Stimulated activated CD4-positive, alpha-beta T cell treated with anti-CD3 and anti-CD28 coated beads, TNF-alpha, amount 100 ng/mL, for 4 hours (primary cell): ENCODE data around the gene CPNE4.

Experiments used
- DNase-seq, 3 experiments: peaks; one replicate each; pipeline ENCODE4 v3.0.0-alpha.2; 2020; ENCODE audit warnings: low read depth in 3 of 3

Gene CPNE4

GRCh38 chr3:131735544-131735943 lies 299.3 kb downstream of the CPNE4 start:
- DNase-seq, result no peak

GRCh38 chr3:131735116-131735515 lies 299.7 kb downstream of the CPNE4 start:
- no peak for DNase-seq

- DNase-seq, result no peak
These were observed 301.6 kb downstream of the CPNE4 start for GRCh38 chr3:131733086-131733841.

GRCh38 chr3:131731709-131732108 lies 303.1 kb downstream of the CPNE4 start:
- no peak for DNase-seq

- no peak for DNase-seq
These were observed 304.2 kb downstream of the CPNE4 start for GRCh38 chr3:131730581-131730980.

- DNase-seq, result no peak
These were observed 305.2 kb downstream of the CPNE4 start for GRCh38 chr3:131729643-131730017.

GRCh38 chr3:131728898-131729642 lies 305.7 kb downstream of the CPNE4 start:
- no peak for DNase-seq

GRCh38 chr3:131725414-131725813 lies 309.4 kb downstream of the CPNE4 start:
- DNase-seq, result no peak

GRCh38 chr3:131723343-131723742 lies 311.5 kb downstream of the CPNE4 start:
- DNase-seq, result no peak

GRCh38 chr3:131717493-131717892 lies 317.3 kb downstream of the CPNE4 start:
- DNase-seq, result no peak

- DNase-seq, result no peak
These were observed 317.9 kb downstream of the CPNE4 start for GRCh38 chr3:131716943-131717342.

- DNase-seq, result no peak
These were observed 318.8 kb downstream of the CPNE4 start for GRCh38 chr3:131716007-131716406.

GRCh38 chr3:131714585-131715220 lies 320.1 kb downstream of the CPNE4 start:
- no peak for DNase-seq

GRCh38 chr3:131713416-131714123 lies 321.2 kb downstream of the CPNE4 start:
- no peak for DNase-seq

GRCh38 chr3:131712662-131713061 lies 322.2 kb downstream of the CPNE4 start:
- no peak for DNase-seq

GRCh38 chr3:131711114-131711768 lies 323.6 kb downstream of the CPNE4 start:
- no peak for DNase-seq

GRCh38 chr3:131708241-131708640 lies 326.6 kb downstream of the CPNE4 start:
- no peak for DNase-seq

- no peak for DNase-seq
These were observed 329.2 kb downstream of the CPNE4 start for GRCh38 chr3:131705558-131706051.

GRCh38 chr3:131705099-131705498 lies 329.7 kb downstream of the CPNE4 start:
- DNase-seq, result no peak

GRCh38 chr3:131704098-131704497 lies 330.7 kb downstream of the CPNE4 start:
- DNase-seq, result no peak

- DNase-seq, result no peak
These were observed 332.7 kb downstream of the CPNE4 start for GRCh38 chr3:131702146-131702545.
